NCI-H2081 (cell line): Measurements from ENCODE around the gene PAFAH1B1.
"Not testable (repeated sequence)": the region's sequence is repeated elsewhere in the genome, so short reads cannot be mapped to it uniquely, and the experiment has no call there.

ENCODE experiments used
- DNase-seq, 2 experiments: peaks; one replicate each; lab custom pipeline; 2025; lab: John Stamatoyannopoulos, UW

Gene PAFAH1B1

DNA sequence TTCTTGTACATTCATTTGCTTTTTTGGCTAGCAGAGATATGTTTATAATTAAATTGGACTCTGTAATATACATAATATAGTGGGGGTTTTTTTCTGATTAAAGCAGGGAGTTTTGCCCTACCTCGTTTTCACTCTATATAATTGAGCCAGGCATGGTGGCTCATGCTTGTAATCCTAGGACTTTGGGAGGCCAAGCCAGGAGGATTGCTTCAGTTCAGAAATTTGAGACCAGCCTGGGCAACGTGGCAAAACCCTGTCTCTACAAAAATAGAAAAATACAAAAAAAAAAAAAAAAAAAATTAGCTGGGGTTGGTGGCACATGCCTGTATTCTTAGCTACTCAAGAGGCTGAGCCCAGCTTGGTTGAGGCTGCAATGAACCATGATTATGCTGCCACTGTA lies 42.2 kb downstream of the PAFAH1B1 start:
- DNase-seq: no peak

- DNase-seq: no peak
These were observed 42.9 kb downstream of the PAFAH1B1 start for GRCh38 chr17:2636169-2636930.

DNA sequence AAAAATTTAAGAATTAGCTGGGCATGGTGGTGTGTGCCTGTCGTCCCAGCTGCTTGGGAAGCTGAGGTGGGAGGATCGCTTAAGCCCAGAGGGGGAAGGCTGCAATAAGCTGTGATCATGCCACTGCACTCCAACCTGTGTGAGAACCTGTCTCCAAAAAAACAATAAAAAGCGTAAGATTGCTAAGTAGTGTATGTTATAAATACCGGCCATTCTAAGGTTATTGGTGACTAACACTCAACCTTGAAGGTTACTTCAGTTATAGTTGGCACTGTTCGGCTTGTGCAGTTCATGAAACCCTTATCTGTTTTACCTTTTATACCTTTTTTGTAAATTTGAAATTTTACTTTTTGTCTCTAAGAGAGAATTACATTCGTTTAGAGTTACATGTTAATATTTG lies 44.0 kb downstream of the PAFAH1B1 start:
- DNase-seq: no peak

DNA sequence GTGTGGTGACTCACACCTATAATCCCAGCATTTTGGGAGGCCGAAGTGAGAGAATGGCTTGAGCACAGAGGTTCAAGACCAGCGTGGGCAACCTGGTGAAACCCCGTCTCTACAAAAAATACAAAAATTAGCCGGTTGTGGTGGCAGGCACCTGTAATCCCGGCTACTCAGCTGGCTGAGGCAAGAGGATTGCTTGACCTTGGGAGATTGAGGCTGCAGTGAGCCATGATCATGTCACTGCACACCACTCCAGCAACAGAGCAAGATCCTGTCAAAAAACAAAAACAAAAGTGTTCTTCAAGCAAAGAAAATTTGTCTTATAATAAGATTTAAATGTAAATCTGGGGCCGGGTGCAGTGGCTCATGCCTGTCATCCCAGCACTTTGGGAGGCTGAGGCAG lies 51.5 kb downstream of the PAFAH1B1 start:
- DNase-seq: no peak

- DNase-seq: no peak
These were observed 54.5 kb downstream of the PAFAH1B1 start for GRCh38 chr17:2647957-2648356.

DNA sequence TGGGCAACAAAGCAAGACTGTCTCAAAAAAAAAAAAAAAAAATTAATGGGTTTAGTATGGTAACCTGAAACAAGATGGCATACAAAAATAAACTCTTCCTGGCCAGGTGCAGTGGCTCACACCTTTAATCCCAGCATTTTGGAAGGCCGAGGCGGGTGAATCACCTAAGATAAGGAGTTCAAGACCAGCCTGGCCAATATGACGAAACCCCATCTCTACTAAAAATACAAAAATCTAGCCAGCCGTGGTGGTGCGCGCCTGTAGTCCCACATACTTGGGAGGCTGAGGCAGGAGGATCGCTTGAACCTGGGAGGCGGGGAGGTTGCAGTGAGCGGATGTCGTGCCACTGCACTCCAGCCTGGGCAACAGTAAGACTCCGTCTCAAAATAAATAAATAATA lies 55.7 kb downstream of the PAFAH1B1 start:
- DNase-seq: no peak

- DNase-seq: not testable (repeated sequence)
These were observed 59.5 kb downstream of the PAFAH1B1 start for GRCh38 chr17:2652911-2653310.

- DNase-seq: no peak
These were observed 62.1 kb downstream of the PAFAH1B1 start for GRCh38 chr17:2655546-2655945.

DNA sequence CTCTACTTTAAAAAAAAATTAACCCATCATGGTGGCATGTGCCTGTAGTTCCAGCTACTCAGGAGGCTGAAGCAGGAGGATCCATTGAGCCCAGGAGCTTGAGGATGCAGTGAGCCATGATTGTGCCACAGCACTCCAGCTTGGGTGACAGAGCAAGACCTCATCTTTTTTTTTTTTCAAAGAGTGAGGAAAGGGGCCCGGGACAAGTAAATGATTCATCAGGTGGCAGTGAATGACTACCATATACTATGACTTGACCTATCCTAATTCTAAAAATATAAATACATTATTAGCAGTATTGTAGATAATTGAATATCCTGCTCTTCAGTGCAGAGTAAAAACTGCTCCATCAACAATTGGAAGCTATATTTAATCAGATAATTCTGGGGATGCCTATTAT lies 62.8 kb downstream of the PAFAH1B1 start:
- no peak for DNase-seq

GRCh38 chr17:2659337-2659736 lies 65.9 kb downstream of the PAFAH1B1 start:
- DNase-seq: not testable (repeated sequence)

DNA sequence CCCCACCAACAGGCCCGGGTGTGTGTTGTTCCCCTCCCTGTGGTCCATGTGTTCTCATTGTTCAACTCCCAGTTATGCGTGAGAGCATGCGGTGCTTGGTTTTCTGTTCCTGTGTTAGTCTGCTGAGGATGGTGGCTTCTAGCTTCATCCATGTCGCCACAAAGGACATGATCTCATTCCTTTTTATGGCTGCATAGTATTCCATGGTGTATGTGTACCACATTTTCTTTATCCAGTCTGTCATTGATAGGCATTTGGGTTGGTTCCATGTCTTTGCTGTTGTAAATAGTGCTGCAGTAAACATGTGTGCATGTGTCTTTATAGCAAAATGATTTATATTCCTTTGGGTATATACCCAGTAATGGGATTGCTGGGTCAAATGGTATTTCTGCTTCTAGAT lies 67.0 kb downstream of the PAFAH1B1 start:
- DNase-seq: not testable (repeated sequence)

GRCh38 chr17:2672026-2672425 lies 78.6 kb downstream of the PAFAH1B1 start:
- no peak for DNase-seq

DNA sequence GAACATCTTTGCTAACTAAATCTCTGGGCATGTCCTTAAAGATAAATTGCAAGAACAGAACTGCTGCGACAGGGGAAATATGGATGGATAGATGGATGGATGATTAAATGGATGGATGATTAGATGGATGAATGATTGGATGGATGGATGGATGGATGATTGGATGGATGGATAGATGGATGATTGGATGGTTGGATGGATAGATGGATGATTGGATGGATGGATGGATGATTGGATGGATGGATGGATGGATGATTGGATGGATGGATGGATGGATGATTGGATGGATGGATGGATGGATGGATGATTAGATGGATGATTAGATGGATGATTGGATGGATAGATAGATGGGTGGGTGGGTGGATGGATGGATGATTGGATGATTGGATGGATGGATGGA lies 85.8 kb downstream of the PAFAH1B1 start:
- not testable (repeated sequence) for DNase-seq

GRCh38 chr17:2680961-2681360 lies 87.5 kb downstream of the PAFAH1B1 start:
- no peak for DNase-seq

- DNase-seq: peak in 1 of 2 experiments; percentile 12
These were observed 88.2 kb downstream of the PAFAH1B1 start for GRCh38 chr17:2681650-2682049.

GRCh38 chr17:2682176-2682938 lies 88.9 kb downstream of the PAFAH1B1 start:
- no peak for DNase-seq

- no peak for DNase-seq
These were observed 90.5 kb downstream of the PAFAH1B1 start for GRCh38 chr17:2683912-2684311.

GRCh38 chr17:2684549-2684948 lies 91.1 kb downstream of the PAFAH1B1 start:
- no peak for DNase-seq

DNA sequence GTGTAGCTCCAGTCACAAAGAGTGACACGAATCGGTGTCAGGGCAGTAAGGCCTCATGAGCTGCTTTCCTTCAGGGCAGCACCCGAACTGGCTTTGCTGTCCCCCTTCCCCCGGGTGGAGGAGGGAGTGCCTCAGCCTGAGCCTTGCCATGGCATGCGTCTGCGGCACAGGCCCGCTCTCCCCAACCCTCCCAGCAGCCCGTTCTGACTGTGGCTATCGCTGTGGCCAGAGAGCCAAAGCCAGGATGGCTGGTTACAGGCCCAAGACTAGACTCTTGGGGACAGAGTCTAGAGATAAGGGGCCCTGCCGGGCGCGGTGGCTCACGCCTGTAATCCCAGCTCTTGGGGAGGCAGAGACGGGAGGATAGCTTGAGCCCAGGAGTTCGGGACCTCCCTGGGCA lies 92.2 kb downstream of the PAFAH1B1 start:
- DNase-seq: no peak

DNA sequence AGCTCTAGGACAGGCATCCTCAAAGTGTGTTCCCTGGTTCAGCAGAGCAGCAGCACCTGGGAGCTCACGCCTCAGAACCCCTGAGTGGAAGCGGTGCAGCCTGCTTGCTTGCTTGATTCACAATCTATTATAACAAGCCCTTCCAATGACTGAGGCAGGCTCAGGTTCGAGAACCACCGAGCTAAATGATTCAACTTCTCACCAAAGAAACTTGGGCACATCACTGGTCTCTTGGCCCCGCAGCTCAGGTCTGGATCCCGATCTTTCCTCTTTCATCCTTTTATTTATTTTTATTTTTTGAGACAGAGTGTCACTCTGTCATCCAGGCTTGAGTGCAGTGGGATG lies 93.6 kb downstream of the PAFAH1B1 start:
- no peak for DNase-seq

- DNase-seq: peak in 1 of 2 experiments; percentile 5
These were observed 95.2 kb downstream of the PAFAH1B1 start for GRCh38 chr17:2688351-2689342.
